HFF-Myc (cell line): Measurements from ENCODE around the gene DHX57.

ENCODE experiments used
- DNase-seq: peaks from one replicate; pipeline ENCODE4 v3.0.0-alpha.2; 2011; ENCODE audit warnings: low read depth; ENCODE audit errors: extremely low read depth
- H3K4me3 ChIP-seq: replicated peaks from 2 replicates; pipeline ENCODE4 v1.5.1; 2011; ENCODE audit warnings: low read depth, mild to moderate bottlenecking, control low read depth, low read length
- TF ChIP-seq, protein P1 (sequence below): IDR thresholded peaks from 2 replicates; pipeline ENCODE4 v1.5.1; 2012; ENCODE audit warnings: mild to moderate bottlenecking, low read depth, low read length, control low read depth; ENCODE audit errors: missing control alignments

Gene DHX57

DNA sequence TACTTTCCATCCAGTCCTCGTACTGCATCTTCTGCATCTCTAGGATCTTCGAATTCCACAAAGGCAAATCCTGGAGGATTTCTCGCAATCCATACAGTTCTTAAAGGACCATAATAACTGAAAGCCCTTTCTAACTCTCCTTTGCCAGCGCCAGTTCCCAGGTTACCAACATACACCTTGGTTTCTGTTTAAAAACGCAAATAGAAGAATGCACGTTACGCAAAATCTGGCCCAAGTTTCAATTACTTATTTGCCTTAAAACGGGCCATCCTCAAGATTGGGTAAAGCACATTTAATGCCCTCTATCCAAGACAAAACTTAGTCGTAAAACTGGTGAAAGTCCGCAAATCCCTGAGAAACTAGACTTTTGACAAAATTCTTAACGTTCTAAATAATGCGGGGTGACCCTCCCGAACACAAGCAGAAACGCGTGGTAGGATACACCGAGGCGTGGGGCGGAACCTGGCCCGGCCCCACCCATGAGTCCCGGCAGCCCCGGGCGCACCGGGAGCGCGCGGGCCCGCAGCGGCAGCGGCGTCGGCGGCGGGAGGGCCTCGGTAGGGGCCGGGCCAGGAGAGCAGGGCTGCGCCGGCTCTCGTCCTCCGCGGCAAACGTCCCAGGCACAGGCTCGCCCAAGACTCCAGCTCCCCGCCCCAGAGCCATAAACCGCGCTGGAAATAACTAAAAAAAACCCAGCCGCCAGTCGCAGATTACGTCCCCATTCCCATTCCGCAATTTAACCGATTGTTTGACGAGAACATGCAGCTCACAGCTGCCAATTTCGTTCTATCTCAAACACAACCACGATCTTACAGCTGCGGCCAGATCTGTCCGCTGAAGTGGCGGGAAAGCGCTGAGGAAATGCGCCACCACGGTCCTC, 125.5 kb downstream of the DHX57 start:
- DNase-seq: no peak
- H3K4me3 ChIP-seq: peak overlapping the region; percentile 68
- TF ChIP-seq, protein P1, sequence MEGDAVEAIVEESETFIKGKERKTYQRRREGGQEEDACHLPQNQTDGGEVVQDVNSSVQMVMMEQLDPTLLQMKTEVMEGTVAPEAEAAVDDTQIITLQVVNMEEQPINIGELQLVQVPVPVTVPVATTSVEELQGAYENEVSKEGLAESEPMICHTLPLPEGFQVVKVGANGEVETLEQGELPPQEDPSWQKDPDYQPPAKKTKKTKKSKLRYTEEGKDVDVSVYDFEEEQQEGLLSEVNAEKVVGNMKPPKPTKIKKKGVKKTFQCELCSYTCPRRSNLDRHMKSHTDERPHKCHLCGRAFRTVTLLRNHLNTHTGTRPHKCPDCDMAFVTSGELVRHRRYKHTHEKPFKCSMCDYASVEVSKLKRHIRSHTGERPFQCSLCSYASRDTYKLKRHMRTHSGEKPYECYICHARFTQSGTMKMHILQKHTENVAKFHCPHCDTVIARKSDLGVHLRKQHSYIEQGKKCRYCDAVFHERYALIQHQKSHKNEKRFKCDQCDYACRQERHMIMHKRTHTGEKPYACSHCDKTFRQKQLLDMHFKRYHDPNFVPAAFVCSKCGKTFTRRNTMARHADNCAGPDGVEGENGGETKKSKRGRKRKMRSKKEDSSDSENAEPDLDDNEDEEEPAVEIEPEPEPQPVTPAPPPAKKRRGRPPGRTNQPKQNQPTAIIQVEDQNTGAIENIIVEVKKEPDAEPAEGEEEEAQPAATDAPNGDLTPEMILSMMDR: no peak

DNA sequence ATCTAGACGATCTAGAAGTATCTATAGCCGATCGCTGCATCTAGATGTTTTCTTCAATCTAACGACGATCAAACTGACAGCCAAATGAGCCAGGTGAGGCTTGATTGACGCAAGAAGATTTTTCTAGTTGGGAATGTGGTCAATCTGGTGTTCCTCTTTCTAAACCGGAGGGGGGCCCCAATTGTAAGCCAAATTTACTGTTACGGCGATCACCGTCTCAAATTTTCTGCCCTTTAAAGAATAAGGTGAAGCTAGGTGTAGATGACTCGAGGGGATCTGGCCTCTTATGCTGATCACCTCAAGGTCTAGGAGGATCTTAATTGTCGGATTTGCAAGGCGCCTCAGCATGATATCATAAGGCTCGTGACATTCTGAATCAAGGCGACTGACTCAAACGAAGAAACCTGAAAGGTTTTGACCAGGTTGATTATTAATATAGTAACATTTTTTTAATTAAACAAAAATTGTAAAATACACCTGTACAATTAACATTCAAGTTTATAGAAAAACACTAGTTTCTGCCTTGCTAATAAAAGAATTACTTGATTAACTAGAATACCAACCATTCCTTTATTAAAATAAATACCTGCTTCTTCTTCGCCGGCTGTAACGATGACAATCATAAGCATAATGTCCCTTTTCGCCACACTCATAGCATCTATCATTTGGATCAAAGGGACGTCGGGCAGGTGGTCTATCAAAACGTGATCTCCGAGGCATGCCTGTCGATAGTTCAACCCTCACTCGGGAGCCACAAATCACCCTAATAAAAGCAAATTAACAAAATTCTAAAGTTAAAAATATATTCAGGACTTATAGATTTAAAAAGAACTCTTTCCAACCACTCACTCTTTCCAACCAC, 126.6 kb downstream of the DHX57 start:
- no peak for DNase-seq
- TF ChIP-seq, protein P1: no peak
- H3K4me3 ChIP-seq: peak overlapping the region; percentile 68

DNA sequence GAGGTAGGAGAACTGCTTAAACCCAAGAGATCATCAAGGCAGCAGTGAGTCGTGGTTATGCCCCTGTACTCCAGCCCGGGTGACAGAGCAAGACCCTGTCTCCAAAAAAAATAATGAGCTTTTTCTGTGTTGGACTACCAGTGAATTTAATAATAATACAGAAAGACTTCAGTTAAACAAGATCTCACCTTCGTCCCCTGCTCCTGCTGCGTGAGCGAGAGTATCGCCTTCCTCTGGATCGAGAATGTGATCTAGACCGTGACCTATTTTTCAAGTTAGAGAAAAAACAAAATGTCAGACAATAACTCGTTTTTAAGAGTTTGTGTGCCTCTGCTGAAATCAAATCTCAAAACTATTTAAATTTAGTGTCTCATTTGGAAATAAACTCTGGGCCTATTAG, 127.3 kb downstream of the DHX57 start:
- DNase-seq: no peak
- TF ChIP-seq, protein P1: no peak
- H3K4me3 ChIP-seq: peak overlapping the region; percentile 68

DNA sequence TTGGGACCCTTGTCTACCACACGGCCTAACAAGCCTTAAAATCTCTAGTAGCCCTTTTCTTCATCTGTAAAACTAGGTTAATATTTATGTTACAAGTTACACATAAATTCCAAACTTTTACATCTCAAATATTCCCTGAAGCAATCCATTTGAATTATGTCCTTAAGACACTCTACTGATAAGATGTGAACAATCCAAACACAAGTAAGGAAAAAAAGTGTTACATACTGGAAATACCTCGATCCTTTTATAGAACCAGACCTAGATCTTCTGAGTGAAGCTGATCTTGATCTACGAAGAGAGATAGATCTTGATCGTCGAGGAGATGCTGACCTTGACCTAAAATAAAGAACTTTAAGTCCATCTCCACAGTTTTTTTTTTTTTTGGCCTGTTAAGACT, 127.9 kb downstream of the DHX57 start:
- no peak for DNase-seq
- peak overlapping the region; percentile 68 for H3K4me3 ChIP-seq
- TF ChIP-seq, protein P1: no peak
